Measurements from ENCODE around the gene CDRT4.

Gene CDRT4

DNA sequence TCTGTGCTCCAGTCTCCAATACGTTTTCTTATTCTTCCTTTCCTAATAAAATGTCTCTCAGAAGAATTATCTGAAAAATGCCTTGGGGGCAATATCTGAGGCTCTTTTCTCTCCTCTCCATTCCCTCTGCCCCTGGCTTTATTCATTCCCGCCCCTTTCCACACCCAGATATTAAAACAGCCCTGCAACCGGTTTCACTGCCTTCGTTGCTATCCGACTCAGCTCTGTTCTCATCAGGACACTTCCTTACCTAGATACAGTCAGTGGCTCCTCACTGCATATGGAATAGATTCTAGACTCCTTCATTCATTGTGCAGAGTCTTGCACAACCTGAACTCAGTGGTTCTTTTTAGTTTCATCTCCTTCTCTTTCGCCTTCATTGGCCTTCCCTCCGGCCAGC is 74.0 kb downstream of the CDRT4 start:
- no peak for DNase-seq (ENCODE audit: low read depth)

GRCh38 chr17:15392326-15392741 is 75.1 kb downstream of the CDRT4 start:
- peak; percentile 73 for DNase-seq (ENCODE audit: low read depth)

GRCh38 chr17:15388356-15389041 is 78.9 kb downstream of the CDRT4 start:
- DNase-seq (ENCODE audit: low read depth): no peak

GRCh38 chr17:15386083-15386482 is 81.3 kb downstream of the CDRT4 start:
- no peak for DNase-seq (ENCODE audit: low read depth)

Data from GM04503 (cell line).